GM12873 (cell line): Measurements from ENCODE around the gene SLC6A13.

ENCODE experiments used
- CTCF ChIP-seq: IDR thresholded peaks from 2 replicates; pipeline ENCODE4 v1.5.1; 2012; ENCODE audit warnings: low read depth, mild to moderate bottlenecking, moderate library complexity, low read length, control low read depth; ENCODE audit not compliant: insufficient read depth; ENCODE audit errors: missing control alignments

The SLC6A13 gene

GRCh38 chr12:224330-224729, 38.3 kb downstream of the SLC6A13 start:
- TF ChIP-seq CTCF = no peak

GRCh38 chr12:223841-224240, 38.8 kb downstream of the SLC6A13 start:
- TF ChIP-seq CTCF = no peak

- TF ChIP-seq CTCF = no peak
These were observed 40.9 kb downstream of the SLC6A13 start for GRCh38 chr12:221736-222135.

- no peak for TF ChIP-seq CTCF
These were observed 41.6 kb downstream of the SLC6A13 start for GRCh38 chr12:220946-221550.

GRCh38 chr12:220491-220890, 42.1 kb downstream of the SLC6A13 start:
- TF ChIP-seq CTCF = no peak

GRCh38 chr12:219891-220352, 42.7 kb downstream of the SLC6A13 start:
- peak; percentile 83 for TF ChIP-seq CTCF

- TF ChIP-seq CTCF = no peak
These were observed 43.7 kb downstream of the SLC6A13 start for GRCh38 chr12:218728-219590.
